ENCODE measurements around the gene TGFB1I1.
A peak's percentile ranks its signal among the peaks of the same experiment; 100 is the strongest.
"Not testable (repeated sequence)": the region's sequence is repeated elsewhere in the genome, so short reads cannot be mapped to it uniquely, and the experiment has no call there.

The TGFB1I1 gene

GRCh38 chr16:31487720-31488467 lies 15.9 kb downstream of the TGFB1I1 start:
- peak; percentile 78 for DNase-seq (ENCODE audit: low read depth)

DNA sequence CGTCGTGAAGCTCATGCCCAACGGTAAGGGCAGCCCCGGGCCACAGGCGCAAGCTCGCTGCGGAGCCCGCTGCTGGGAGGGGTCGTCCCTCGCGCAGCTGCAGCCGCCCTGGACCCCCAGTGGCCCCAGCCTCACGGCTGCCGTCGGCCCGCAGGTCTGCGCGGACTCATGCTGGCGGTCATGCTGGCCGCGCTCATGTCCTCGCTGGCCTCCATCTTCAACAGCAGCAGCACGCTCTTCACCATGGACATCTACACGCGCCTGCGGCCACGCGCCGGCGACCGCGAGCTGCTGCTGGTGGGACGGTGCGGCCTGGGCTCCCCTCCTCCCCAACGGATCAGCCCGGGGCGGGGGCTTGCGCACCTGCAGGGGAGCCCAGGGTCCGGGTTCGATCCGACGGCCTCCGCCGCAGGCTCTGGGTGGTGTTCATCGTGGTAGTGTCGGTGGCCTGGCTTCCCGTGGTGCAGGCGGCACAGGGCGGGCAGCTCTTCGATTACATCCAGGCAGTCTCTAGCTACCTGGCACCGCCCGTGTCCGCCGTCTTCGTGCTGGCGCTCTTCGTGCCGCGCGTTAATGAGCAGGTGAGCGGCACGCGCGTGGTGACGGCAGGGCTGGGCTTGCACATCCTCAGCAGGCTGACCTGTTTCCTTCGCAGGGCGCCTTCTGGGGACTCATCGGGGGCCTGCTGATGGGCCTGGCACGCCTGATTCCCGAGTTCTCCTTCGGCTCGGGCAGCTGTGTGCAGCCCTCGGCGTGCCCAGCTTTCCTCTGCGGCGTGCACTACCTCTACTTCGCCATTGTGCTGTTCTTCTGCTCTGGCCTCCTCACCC lies 16.7 kb downstream of the TGFB1I1 start:
- DNase-seq (ENCODE audit: low read depth) = no peak

GRCh38 chr16:31489298-31489564 lies 17.3 kb downstream of the TGFB1I1 start:
- DNase-seq (ENCODE audit: low read depth) = no peak

DNA sequence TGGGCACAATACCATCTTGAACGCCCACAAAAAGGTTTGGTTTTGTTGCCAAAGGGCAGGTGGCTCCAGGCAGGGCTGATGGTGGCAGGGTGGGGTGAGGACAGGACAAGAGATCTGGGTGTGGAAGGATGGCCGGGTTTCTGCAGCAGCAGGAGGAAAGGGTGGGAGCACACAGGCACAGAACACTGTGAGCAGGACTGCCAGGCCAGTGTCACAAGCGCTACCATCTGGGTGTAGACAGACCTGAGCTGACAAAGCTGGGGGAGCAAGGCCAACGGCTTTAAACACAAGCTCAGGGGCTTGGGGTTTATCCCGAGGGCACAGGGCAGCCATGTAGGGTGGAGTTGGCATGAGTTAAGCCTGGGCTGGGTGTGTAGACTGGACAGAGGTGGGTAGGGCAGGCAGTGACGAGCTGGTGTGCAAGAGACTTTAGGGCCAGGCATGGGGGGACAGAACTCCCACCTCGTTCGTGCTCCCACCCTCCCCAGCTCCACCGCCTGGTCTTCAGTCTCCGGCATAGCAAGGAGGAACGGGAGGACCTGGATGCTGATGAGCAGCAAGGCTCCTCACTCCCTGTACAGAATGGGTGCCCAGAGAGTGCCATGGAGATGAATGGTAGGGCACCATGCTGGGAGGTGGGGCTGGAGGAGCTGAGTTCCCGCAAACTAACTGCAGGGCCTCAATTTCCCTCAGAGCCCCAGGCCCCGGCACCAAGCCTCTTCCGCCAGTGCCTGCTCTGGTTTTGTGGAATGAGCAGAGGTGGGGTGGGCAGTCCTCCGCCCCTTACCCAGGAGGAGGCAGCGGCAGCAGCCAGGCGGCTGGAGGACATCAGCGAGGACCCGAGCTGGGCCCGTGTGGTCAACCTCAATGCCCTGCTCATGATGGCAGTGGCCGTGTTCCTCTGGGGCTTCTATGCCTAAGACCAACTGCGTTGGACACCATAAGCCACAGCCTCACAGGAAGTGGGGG lies 17.9 kb downstream of the TGFB1I1 start:
- no peak for DNase-seq (ENCODE audit: low read depth)

DNA sequence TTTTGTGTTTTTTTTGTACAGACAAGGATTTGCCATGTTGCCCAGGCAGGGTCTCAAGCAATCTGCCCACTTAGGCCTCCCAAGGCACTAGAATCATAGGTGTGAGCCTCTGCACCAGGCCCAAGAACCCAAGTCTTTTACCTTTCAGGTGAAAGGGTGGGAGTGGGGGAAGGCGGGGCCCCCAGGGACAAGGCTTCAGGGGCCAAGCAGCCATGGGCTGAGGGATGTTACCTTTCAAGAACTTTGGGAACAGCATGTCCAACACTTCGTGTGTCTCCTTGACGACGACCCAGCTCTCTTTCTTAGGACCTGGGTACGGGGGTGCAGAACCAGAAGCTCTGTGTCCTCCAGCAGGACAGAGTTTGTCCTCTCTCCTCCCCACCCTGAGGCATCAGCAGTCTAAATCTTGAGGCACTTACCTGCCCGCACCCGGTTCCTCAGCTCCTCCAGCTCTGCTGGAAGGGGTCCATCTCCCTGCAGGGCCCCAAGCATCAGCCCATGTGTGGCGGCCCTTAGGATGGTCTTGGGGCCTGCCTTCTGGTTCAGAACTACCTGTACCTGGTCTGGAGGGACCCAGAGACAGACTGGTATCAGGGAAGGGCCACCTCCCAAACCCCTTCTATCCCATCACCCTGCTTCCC lies 19.9 kb downstream of the TGFB1I1 start:
- no peak for DNase-seq (ENCODE audit: low read depth)

GRCh38 chr16:31493506-31494125 lies 21.7 kb downstream of the TGFB1I1 start:
- DNase-seq (ENCODE audit: low read depth) = no peak

GRCh38 chr16:31496670-31497069 lies 24.7 kb downstream of the TGFB1I1 start:
- DNase-seq (ENCODE audit: low read depth) = no peak

- DNase-seq (ENCODE audit: low read depth) = no peak
These were observed 26.5 kb downstream of the TGFB1I1 start for GRCh38 chr16:31498493-31498892.

DNA sequence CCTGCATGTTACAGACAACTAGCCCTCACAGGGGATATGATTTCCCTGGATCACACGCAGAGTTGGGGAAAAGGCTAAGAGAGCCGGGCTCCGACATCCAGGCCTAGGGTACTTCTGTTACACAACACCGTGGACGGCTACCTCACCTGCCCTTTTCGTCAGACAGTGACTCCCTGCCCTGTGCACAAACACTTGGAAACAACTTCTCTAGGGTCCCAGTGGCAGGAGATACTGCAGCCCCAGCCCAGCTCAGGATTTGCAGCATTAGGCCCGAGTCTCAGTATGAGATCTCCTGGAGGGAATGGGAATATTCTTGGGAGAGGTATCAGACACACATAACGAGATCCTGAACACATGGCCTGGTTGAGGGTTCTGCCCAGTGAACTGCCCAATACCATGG lies 28.0 kb downstream of the TGFB1I1 start:
- no peak for DNase-seq (ENCODE audit: low read depth)

GRCh38 chr16:31501226-31501965 lies 29.4 kb downstream of the TGFB1I1 start:
- no peak for DNase-seq (ENCODE audit: low read depth)

DNA sequence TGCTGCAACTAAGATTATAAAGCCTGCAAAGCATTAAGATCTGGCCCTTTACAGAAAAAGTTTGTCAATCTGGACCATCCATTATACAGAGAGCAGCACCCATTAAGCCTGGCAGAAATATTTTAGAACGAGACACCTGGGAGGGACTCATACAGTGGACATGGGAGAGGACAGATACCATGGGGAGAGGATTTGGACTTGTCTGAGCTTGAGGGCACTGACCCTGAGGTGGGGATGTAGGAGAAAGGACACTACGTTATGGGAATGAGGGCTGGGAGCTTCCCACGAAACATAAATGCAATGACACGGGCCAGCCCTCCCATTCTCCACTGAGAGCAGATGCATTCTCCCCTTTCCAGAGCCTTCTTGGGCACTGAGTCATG lies 30.0 kb downstream of the TGFB1I1 start:
- DNase-seq (ENCODE audit: low read depth) = no peak

DNA sequence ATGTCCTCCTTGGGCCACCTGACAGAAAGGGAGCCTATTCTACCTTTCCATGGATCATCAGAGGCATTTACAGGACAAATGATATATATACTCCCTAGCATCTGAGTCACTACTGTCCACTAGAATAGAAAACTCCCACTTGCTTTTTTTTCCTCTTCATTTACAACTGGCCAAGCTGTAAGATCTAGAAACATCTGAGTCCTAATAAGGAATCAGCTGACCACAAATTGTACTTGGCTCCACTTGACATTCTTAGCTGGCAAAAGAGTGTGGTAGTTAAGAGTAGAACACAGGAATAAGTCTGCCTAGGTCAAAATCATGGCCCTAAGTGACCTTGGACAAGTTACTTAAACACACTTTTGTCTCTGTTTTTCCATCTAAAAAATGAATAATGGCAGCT lies 31.0 kb downstream of the TGFB1I1 start:
- DNase-seq (ENCODE audit: low read depth) = no peak

DNA sequence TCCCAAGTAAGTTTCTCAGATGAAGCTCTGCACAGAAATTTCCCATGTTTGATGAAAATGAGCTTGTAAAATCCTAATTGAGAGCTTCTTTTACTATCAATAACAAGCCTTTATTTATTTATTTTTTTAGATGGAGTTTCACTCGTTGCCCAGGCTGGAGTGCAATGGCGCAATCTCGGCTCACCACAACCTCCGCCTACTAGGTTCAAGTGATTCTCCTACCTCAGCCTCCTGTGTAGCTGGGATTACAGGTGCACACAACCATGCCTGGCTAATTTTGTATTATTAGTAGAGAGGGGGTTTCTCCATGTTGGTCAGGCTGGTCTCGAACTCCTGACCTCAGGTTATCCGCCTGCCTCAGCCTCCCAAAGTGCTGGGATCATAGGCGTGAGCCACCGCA lies 31.6 kb downstream of the TGFB1I1 start:
- not testable (repeated sequence) for DNase-seq (ENCODE audit: low read depth)

DNA sequence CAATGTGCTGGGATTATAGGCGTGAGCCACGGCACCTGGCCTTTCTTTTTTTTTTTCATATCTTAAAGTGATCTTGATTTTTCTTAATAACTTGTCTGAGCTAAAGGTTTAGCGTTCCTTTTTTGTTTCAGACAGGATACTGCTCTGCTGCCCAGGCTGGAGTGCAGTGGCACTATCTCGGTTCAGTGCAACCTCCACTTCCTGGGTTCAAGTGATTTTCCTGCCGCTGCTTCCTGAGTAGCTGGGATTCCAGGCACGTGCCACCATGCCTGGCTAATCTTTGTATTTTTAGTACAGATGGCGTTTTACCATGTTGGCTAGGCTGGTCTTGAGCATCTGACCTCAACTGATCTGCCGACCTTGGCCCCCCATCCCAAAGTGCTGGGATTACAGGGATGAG lies 32.2 kb downstream of the TGFB1I1 start:
- DNase-seq (ENCODE audit: low read depth) = no peak

DNA sequence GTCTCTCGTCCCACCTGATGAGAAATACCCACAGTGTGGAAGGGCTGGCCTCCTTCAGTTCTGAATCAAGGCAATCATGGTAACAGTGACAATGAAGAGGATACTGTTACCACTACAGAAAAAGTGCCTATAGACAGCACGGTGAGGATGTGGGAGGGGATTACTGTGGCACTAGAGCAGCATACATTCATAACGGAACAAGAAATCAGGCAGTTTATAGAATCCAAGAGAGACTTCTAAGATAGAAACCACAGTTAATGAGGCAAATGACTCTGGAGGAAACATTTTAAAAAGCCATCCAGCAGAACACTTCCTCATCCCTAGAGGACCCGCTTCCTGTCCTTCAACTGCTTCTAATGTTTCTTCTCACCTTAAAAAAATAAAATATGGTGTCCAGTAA lies 33.5 kb downstream of the TGFB1I1 start:
- no peak for DNase-seq (ENCODE audit: low read depth)

- DNase-seq (ENCODE audit: low read depth) = no peak
These were observed 35.6 kb downstream of the TGFB1I1 start for GRCh38 chr16:31507617-31507928.

GRCh38 chr16:31507929-31508705 lies 36.2 kb downstream of the TGFB1I1 start, which contains the start of gene RUSF1:
Gene RUSF1 (minus strand): TSS chr16:31508391. CDS start chr16:31508373, 18 bp downstream.
- peak; percentile 64 for DNase-seq (ENCODE audit: low read depth)

- DNase-seq (ENCODE audit: low read depth) = no peak
These were observed 36.8 kb downstream of the TGFB1I1 start for GRCh38 chr16:31508706-31509195.

GRCh38 chr16:31513126-31513525 lies 41.2 kb downstream of the TGFB1I1 start:
- no peak for DNase-seq (ENCODE audit: low read depth)

GRCh38 chr16:31513884-31514283 lies 41.9 kb downstream of the TGFB1I1 start:
- no peak for DNase-seq (ENCODE audit: low read depth)
